ENCODE data around the gene B3GNT7.

B3GNT7 gene

GRCh38 chr2:231422056-231422455 lies 26.5 kb downstream of the B3GNT7 start:
- H3K4me3 ChIP-seq (ENCODE audit: control insufficient read depth, low read depth, low read length), result no peak overlapping the region
- no peak for DNase-seq (ENCODE audit: low read depth)
- no peak for TF ChIP-seq CTCF (conservative IDR thresholded peaks at IDR 0.05; ENCODE audit: control insufficient read depth, insufficient read depth, low read depth, low read length)

- no peak for TF ChIP-seq CTCF (conservative IDR thresholded peaks at IDR 0.05; ENCODE audit: control insufficient read depth, insufficient read depth, low read depth, low read length)
- DNase-seq (ENCODE audit: low read depth), result no peak
- H3K4me3 ChIP-seq (ENCODE audit: control insufficient read depth, low read depth, low read length), result no peak overlapping the region
Observed at GRCh38 chr2:231423176-231423575, 27.7 kb downstream of the B3GNT7 start.

- H3K4me3 ChIP-seq (ENCODE audit: control insufficient read depth, low read depth, low read length), result no peak overlapping the region
- no peak for DNase-seq (ENCODE audit: low read depth)
- TF ChIP-seq CTCF (conservative IDR thresholded peaks at IDR 0.05; ENCODE audit: control insufficient read depth, insufficient read depth, low read depth, low read length), result no peak
Observed at GRCh38 chr2:231425291-231425810, 29.8 kb downstream of the B3GNT7 start.

GRCh38 chr2:231425811-231426703 lies 30.5 kb downstream of the B3GNT7 start:
- DNase-seq (ENCODE audit: low read depth), result no peak
- TF ChIP-seq CTCF (conservative IDR thresholded peaks at IDR 0.05; ENCODE audit: control insufficient read depth, insufficient read depth, low read depth, low read length), result no peak
- no peak overlapping the region for H3K4me3 ChIP-seq (ENCODE audit: control insufficient read depth, low read depth, low read length)

- DNase-seq (ENCODE audit: low read depth), result no peak
- TF ChIP-seq CTCF (conservative IDR thresholded peaks at IDR 0.05; ENCODE audit: control insufficient read depth, insufficient read depth, low read depth, low read length), result no peak
- H3K4me3 ChIP-seq (ENCODE audit: control insufficient read depth, low read depth, low read length), result no peak overlapping the region
Observed at GRCh38 chr2:231427116-231427515, 31.6 kb downstream of the B3GNT7 start.

- no peak for TF ChIP-seq CTCF (conservative IDR thresholded peaks at IDR 0.05; ENCODE audit: control insufficient read depth, insufficient read depth, low read depth, low read length)
- no peak for DNase-seq (ENCODE audit: low read depth)
- no peak overlapping the region for H3K4me3 ChIP-seq (ENCODE audit: control insufficient read depth, low read depth, low read length)
Observed at GRCh38 chr2:231429152-231429551, 33.6 kb downstream of the B3GNT7 start.

All from fibroblast of mammary gland (primary cell).